OCI-LY7 (cell line): ENCODE measurements around the gene PKP1.

Source experiments
- CTCF ChIP-seq: fragments of 200-600 bp; sonication (generic); conservative IDR thresholded peaks from 2 replicates; pipeline ENCODE4 v1.5.1; 2014; ENCODE audit warnings: mild to moderate bottlenecking, antibody characterized with exemption, low read length, moderate library complexity, mixed read lengths
- EZH2phosphoT487 ChIP-seq: fragments of 200-600 bp; sonication (generic); IDR thresholded peaks from 2 replicates; pipeline ENCODE4 v1.6.1; 2018; ENCODE audit warnings: low read depth, borderline replicate concordance, mild to moderate bottlenecking, mixed run types, antibody characterized with exemption, low read length, moderate library complexity, mixed read lengths

DNA sequence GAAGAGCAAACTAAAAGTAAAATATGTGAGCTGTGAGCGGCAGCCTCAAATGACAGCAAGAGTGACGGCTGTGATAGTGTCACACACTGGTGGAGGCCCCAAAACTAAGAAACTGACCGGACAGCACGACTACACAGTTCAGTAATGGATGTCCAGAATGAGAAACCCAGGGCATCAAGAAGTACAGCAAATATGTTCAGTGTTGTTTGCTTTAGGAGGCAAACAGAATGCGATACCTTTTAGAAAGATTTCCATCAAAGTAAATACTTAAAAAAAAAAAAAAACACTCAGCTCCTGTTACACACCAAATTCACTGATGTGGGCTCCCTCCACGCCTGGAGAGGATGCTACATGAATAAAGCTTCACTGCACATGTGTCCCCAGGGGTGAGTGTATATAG is 1.1 kb upstream of the PKP1 start:
- no peak for TF ChIP-seq EZH2phosphoT487
- TF ChIP-seq CTCF, result no peak
